HG03108 (cell line): ENCODE results near the gene IL26.
"Not testable (repeated sequence)": the region's sequence is repeated elsewhere in the genome, so short reads cannot be mapped to it uniquely, and the experiment has no call there.

Experiments used
- ATAC-seq: cut with Tn5 transposase; IDR thresholded peaks from one replicate; pipeline ENCODE4 v1.9.1; 2021; ENCODE audit warnings: moderate library complexity; ENCODE audit not compliant: unreplicated experiment

IL26 gene

DNA sequence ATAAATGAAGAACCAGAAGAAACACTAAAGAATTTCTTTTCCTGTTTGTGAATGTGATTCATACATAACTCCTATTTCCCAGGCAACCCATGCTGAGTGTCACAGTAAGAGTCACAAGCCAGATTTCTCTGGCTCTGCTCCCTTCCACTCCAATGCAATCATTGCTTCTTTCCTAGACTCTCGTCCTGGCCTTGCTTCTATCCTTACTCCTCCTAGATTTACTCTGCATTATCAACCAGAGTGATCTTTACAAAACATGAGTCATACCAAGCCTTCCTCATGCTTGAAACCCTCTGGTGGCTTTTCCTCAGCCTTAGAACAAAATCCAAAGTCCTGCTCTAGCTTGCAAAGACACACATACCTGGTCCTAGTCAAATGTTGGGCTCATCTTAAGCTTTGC, 14.5 kb upstream of the IL26 start:
- ATAC-seq: no peak

DNA sequence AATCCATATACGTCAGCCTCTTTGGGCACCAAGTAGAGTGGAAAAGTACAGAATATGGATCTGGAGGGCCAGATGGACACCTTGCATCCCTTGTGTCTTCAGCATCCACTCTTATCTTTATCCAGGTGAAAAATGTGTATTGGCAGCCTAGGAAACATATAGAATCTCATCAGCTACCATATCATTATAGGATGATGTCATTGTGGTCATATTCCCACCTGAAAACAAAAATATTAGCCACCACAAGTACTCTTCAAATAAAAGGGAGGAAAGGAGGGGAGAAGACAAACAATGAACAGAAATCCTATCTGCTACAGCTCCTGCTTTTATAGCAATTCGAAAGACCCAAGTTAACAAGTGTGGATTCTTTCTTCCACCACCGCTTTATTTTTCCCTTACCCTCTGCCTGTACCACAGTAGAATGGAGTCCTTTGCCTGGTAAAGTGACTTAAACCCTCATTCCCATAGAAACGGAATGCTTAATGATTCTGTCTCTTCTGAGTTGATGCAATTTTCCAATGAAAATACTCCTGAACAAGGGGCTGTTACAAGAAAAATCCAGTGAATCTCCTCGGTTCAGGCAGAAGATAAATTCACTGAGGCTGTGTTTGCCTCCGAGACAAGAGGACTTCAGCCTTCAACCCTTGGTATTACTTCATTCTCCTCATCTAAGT, 13.8 kb upstream of the IL26 start:
- ATAC-seq: no peak

DNA sequence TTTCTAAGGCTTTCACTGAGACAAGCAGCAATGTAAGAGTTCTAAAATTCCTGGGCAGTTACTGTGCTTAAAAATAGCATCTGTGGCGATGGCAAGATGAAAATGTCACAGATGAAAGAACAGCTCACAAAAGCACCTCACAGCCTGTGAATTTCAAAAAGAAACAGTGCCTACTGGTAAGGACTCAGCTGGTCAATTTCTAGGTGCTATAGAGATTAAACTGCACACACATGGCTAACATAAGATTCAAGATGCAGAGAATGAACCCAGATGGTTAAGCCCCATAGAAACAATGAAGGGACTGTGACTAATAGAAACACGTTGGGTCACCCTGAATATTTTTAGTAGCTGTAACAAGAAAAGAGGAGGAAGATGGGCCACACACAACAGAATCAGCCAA, 12.0 kb upstream of the IL26 start:
- no peak for ATAC-seq

DNA sequence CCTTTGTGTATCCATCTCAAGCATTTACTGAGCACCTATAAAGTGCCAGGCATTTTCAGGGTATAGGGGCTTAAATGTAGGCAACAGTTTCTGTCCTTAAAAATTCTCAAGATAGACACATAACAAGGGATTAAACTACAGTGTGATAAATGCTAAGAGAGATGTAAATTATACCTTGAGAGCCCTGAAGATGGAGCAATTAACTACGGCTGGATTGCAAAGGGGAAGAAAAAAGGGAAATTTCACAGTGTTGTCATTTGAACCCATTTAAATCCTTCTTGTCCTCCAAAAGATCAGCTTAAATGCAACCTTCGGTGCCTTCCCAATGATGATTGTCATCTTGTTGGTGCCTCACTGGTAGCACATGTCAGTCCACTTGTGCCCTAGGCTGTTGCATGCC, 11.5 kb upstream of the IL26 start:
- ATAC-seq: peak; percentile 1

DNA sequence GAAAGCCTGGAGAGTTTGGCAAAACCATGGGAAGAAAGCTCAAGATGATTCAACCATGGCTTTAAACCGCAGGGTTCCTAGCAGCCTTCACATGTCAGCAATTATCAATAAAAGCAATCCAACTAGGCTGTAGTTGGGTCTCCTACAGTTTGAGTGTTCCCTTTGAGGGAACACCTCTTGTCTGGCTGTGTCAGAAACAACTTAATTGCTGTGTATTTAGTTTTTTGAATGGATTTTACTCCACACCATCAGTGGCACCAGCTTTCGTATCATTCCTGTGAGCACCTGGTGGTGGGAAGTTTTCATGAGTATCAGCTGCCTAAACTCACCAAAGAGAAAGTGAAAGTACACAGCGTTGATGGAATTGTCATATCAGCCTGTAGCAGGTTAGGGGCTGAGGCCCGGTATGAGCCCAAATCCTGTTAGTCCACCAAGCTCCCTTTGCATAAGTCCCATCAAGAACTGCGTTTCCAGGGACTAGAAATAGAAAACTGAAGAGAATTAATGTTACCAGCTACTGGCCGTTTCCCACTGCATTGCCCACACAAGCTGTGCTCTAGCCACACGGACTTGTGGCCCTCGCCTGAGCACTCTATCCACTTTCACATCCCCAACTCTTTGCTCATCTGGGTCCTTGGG, 10.9 kb upstream of the IL26 start:
- ATAC-seq: peak; percentile 37

DNA sequence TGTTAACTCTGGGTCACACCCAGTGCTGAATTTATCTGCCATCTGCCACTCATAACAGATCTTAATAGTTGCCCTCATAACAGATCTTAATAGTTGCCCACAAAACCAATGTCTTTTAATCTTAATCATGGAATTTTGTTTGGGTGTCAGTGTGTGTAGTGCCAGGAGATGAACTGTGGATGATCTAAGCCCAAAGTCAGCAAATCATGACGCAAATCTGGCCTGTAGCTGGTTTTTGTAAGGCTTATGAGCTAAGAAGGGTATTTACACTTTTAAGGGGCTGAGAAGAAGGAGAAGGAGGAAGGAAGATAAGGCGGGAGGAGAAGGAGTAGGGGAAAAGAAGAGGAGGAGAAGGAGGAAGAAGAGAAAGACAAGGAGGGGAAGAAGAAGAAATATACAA, 10.0 kb upstream of the IL26 start:
- no peak for ATAC-seq

DNA sequence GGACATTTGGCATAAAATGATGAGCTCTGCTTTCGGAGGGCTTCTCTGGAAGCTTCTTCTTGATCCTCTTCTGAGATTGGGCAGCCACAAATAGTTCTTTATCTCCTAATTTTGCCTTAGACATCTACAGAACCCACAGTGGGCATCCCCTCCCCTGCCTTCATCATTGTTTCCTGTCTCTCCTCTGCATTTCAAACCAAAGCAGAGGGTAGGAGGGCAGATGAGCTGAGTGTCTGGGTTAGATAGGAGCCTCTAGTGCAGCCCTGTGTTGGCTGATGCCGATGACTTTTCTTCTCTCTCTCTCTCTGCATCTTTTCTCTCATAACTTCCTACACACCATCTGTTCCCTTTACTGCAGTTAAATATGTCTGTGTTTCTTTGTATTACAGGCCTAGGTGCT, 8.5 kb upstream of the IL26 start:
- no peak for ATAC-seq

DNA sequence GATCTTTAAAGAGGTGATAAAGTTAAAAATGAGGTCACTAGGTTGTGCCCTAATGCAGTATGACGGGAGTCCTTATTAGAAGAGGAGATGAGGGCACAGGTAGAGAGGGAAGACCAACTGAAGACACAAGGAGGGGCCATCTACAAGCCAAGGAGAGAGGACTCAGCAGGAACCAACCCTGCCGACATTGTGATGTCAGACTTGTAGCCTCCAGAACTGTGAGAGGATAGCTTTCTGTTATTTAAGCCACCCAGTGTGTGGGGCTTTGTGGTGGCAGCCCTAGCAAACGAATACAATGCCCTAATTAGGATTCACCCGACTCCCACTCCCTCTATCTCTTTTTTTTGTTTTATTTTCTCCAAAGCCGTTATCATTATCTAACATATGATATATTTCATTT, 7.9 kb upstream of the IL26 start:
- no peak for ATAC-seq

DNA sequence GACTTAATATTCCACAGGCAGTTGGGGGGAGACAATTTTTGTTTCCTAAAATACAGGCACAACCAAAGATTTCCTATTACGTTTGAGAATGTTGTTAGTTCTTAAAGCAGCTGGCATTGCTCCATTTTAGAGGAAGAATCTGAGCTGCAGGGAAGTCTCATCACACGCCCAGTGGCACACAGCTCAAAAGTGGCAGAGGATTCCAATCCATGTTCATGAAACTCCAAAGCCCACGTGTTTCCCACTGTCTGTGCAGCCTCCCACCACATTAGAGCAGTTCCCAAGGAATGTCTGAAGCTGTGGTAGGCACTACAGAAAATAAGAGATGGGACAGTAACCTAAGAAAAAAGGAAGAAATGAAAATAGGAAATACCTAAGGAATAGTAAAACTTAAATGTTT, 6.1 kb upstream of the IL26 start:
- ATAC-seq: no peak

DNA sequence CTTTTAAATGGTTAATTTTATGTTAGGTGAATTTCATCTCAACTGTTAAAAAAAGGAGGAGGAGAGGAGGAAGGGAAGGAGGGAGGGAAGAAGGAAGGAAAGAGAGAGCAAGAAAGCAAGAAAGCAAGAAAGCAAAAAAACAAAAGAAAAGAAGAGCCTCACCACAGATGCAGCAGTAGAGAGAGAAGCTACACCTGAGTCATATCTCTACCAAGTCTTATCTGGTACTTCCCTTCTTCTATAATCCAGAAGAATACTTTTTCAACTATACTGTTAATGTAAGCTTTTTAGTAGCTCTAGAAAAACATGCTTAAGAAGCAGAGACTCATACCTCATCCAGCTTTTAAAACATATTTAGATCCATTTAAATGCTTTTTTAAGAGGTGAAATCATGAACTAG, 5.6 kb upstream of the IL26 start:
- ATAC-seq: no peak

DNA sequence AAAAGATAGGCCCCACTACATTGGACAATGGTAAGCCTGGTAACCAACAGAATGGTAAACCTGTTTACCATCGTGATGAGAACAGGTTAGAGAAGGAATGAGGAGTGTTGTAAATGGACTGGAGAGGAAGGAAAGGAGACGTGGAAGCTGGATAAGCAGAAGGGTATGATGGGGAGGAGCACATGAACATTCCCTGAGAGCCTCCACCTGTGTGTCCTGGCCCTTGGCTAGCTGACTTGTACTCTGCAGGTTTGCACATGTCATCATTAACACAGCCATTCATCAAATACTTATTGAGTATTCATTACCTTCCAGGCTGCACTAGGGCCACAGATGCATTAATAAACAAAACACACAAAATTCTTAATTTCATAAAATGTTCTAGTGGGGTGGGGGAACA, 4.3 kb upstream of the IL26 start:
- no peak for ATAC-seq

DNA sequence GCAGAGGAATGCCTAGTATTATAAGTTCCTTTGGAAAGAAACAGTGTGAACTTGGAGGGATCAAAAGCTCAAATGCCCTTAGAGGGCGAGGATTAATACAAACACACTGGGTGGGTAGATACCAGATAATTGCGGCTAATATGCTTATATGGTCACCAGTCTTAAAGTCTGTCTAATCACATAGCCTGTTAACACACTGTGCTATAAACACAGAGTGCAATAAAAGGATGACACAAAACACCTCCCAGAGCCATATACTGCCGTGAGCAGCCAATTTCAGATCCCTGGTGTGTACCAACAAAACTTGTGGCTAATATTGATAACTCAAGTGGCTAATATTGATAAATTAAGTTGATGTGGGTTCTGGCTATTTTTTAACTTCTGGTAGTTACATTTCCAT, 1.7 kb upstream of the IL26 start:
- no peak for ATAC-seq

DNA sequence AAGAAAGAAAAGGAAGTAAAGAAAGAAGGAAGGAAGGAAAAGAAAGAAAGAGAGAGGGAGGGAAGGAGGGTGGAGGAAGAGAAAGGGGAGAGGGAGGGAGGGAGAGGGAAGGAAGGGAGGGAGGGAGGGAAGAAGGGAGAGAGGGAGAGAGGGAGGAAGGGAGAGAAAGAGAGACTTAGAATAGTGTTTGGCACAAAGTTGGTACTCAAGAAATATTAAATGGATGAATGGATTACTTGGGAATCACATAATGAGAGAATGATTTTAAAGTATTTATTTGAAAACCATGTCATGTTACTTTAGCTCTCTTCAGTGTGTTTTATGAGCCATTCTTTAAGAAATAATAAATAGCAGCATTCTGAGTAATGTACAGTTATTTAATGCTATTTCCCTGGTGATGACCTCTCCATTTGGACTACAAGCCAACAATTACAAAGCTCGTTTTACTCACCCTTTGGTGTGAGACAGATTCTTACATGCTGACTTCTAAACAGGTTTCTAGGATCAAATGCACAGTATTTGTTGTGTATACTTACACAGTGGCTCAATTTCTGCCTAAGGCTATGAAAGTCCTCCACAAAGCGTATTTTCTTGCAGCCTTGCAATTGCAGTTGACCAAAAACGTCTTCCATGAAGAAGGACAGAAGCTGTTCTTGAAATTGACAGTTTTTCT, 861 bp downstream of the IL26 start:
- ATAC-seq: no peak

DNA sequence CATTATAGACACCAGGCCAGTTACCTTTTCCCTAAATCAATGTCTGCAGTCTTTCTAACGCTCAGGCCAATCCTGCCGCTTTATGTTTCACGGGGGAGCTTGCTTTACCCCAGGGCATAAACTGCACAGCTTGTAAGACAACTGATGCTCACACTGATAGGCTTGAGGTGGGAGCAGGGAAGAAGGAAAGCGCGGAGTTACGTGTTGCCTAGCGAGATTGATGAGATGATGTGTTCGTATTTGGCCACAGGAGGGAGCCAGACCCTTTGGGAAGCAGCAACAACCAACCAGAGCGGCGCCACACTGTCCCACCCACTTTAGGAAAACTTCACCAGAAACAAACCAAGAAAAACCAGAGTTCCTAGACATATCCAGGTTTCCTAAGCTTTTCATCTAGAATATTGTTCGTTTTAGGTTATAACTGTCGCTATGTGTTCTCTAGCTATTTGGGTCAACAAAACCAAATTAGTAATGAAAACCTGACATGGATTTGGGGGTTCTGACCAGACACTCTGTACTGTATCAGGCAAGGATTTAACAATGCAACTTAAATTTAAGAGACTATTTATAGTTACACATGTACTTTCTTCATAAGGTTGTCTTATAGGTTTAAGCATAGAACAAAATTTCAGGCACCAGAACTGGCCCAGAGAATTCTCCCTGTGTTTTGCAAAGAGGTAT, 2.4 kb downstream of the IL26 start:
- ATAC-seq: peak; percentile 92

DNA sequence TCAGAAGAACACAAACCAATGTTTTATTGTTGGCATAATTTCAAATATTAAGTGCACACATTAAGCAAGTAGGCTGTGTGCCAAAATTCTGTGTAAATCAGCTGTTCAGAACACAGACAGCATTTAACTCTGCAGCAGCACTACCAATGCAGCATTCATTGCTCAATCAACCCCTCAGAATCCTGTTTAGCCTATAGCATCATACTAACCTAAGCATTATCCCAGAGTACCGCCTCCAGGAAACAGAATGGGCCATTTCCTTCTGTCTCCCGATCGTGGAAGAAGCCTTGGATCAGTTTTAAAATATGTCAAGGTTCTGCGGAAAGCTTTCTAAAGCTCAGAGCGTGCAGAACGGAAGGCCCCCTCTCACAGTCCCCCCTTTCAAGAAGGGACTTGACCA, 3.3 kb downstream of the IL26 start:
- ATAC-seq: no peak

DNA sequence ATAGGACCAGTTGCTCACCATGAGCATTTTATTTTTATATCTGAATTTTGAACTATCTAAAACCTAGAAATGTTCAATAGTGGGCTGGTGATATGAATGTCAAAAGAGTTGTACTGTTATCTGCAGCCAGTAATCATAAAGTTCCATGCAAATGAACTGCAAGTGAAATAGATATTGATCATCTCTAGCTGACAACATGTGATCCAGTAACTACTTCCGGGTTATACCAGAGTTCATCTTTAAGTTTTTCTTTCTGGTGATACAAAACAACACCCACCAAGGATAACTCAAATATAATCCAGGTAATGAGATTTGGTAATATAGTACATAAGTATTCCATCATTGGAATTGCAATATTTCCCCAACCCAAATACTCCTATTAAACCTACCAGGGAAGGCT, 4.1 kb downstream of the IL26 start:
- no peak for ATAC-seq

DNA sequence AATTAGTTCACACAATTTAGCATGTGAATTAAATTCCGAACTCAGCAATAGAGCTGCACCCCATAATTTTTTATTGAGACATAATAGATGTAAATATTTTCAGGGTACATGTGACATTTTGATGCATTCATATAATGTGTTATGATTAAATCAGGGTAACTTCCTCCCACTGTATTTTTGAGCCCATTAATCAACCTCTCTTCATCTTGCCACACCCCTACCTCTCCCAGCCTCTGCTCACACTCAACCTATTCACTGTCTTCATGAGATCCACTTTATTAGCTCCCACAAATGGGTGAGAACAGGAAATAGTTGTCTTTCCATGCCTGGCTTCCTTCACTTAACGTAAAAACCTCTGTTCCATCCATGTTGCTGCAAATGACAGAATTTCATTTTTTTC, 14.7 kb downstream of the IL26 start:
- no peak for ATAC-seq

DNA sequence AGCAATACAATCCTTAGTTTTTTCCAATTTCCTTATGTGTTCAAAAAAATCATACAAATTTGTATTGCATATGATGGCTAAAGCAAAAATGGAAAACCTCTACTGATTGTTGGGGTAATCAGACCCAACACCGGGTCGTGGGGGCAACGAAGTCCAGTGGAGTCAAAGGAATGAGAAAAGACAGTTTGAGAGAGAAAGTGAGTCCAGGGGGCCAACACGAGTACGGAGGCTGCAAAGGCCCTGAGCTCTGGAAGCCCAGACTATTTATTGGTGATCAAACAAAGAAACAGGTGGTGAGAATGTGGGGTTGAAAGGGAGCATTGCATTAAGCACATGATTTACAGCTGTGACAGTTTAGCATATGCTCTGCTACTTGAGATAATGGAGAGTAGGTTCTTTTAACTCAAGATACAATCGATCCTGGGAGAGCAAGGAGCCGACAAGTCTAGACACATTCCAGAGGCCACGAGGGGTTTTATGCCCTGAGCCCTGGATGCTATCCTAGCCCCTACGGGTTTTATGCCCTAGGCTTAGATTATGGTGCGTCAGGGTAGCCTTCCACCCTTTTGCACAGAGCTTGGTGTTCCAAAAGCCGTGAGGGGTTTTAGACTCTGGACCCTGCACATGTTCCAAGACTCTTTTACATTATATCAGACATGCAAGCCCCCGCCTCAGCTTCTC, 16.4 kb downstream of the IL26 start:
- not testable (repeated sequence) for ATAC-seq

DNA sequence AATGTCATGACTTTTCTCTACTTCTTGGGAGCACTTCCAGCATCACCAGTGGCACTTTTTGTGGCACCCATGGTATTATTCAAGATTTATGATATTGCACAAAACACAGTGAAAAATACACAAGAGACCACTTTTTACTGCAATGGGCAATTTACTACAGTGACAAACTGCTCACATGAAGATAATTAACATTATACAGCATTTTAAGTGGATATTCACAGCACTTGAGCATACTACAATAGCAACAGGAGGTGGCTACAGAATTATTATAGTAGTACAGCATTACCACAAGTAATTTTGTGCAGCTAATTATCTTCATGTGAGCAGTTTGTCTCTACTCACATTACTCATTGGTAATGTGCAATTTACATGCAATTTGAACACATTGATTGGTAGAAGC, 18.3 kb downstream of the IL26 start:
- ATAC-seq: no peak

DNA sequence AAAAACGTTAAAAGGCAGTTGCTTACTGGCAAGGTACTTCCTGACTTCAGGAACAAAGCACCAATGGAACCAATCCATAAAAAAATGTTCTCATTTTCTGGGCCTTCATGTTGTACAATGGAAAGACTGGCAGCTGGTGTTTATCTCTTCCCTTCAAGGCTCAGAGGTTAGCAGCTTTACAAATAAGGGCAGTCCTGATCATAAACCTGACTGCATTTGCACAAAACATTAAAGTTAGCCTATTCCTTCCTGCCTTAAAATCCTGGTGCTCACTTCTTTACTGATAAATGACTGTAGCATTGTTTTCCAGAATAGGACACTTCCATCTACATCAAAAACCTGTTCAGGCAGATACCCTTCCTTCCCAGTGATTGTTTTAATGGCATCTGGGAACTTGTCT, 19.2 kb downstream of the IL26 start:
- no peak for ATAC-seq

DNA sequence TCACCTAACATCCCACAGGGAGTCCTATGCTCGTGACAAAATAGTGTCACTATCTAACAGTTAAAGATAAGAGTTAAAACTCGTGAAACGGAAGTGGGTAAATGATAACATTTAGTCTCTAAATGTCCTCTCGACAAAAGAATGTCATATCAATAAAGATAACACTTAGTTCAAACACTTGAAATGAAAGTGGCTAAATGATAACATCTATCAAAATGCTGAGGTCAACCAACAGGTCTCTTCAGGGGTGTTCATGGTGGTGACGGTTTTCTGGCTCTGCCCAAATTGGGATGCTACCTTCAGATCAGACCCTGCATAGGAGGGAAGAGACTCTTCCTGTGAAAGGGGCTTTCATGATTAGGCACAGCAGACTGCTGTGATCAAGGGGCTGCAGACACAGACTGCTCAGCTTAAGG, 22.1 kb downstream of the IL26 start:
- ATAC-seq: no peak
